Activated B cell treated with CpG ODN at 0.5 μM for 24 hours (primary cell): ENCODE results near the gene NPAS3. TPM values are rescaled to one million over a fixed set of nuclear protein-coding genes. Genes with fewer than 3 reads are reported as not detected.

Source experiments
- ATAC-seq: fragments of 200-7000 bp; cut with Tn5 transposase; one replicate; pipeline ENCODE4 v1.10.0; 2021; ENCODE audit warnings: low read depth, mild to moderate bottlenecking, moderate library complexity
- CTCF ChIA-PET: fragments of 350-600 bp; sonication (Branson Sonifier 250); formaldehyde crosslinking; loops from one replicate; lab custom pipeline; 2021; ENCODE audit warnings: antibody characterized with exemption; lab: Charles Lee
- POLR2A ChIA-PET: fragments of 350-600 bp; sonication (Branson Sonifier 250); formaldehyde crosslinking; loops from one replicate; lab custom pipeline; 2021; ENCODE audit warnings: antibody characterized with exemption; lab: Charles Lee
- DNase-seq: peaks from one replicate; pipeline ENCODE4 v3.0.0; 2022
- H3K27ac Mint-ChIP-seq: one replicate; pipeline ENCODE4 v1.8.0; 2020; ENCODE audit warnings: mixed read lengths
- H3K27me3 Mint-ChIP-seq: one replicate; pipeline ENCODE4 v1.8.0; 2021; ENCODE audit warnings: mixed read lengths
- H3K36me3 Mint-ChIP-seq: one replicate; pipeline ENCODE4 v1.8.0; 2021; ENCODE audit warnings: low read depth, mixed read lengths
- H3K4me1 Mint-ChIP-seq: one replicate; pipeline ENCODE4 v1.8.0; 2021; ENCODE audit warnings: mixed read lengths
- H3K4me3 Mint-ChIP-seq: one replicate; pipeline ENCODE4 v1.8.0; 2020; ENCODE audit warnings: mild to moderate bottlenecking, mixed read lengths
- H3K9me3 Mint-ChIP-seq: one replicate; pipeline ENCODE4 v1.8.0; 2020; ENCODE audit warnings: mixed read lengths
- CTCF ChIP-seq: fragments of 200-600 bp; IDR thresholded peaks from one replicate; pipeline ENCODE4 v1.8.0; 2022; ENCODE audit warnings: antibody characterized with exemption, mild to moderate bottlenecking
- intact Hi-C: fragments of 100-400 bp; cut with micrococcal nuclease; formaldehyde crosslinking; loops from one replicate; pipeline ENCODE4 v1.15.1; 2024
- total RNA-seq: library from RNA; stranded (reverse); gene quantifications from 2 replicates; pipeline ENCODE4 v1.2.3, GENCODE V29; 2022

Gene NPAS3
- total RNA-seq, 1 donor from 2014 or later = not detected

- Mint-ChIP-seq H3K27me3 (no peaks in the 10 kb centered on the region), H3K4me1 (no peaks in the 10 kb centered on the region), H3K9me3 (no peaks in the 10 kb centered on the region), H3K36me3 (no peaks in the 10 kb centered on the region), H3K4me3 (no peak overlapping the region), H3K27ac (no peak overlapping the region)
- ChIA-PET CTCF (no interaction called here), POLR2A (no interaction called here)
- intact Hi-C loops = no loop called here
- ATAC-seq (no peak), DNase-seq (no peak)
- no peak for TF ChIP-seq CTCF
Measured at GRCh38 chr14:33636716-33637115, 698.0 kb downstream of the NPAS3 start.

GRCh38 chr14:33642080-33642479 is 703.4 kb downstream of the NPAS3 start:
- ATAC-seq (no peak), DNase-seq (no peak)
- Mint-ChIP-seq H3K4me3 (no peak overlapping the region), H3K27ac (no peak overlapping the region), H3K27me3 (no peaks in the 10 kb centered on the region), H3K4me1 (no peaks in the 10 kb centered on the region), H3K9me3 (no peaks in the 10 kb centered on the region), H3K36me3 (no peaks in the 10 kb centered on the region)
- ChIA-PET POLR2A (no interaction called here), CTCF (no interaction called here)
- no peak for TF ChIP-seq CTCF
- intact Hi-C loops = no loop called here

GRCh38 chr14:33642691-33643244 is 704.1 kb downstream of the NPAS3 start:
- ChIA-PET CTCF (no interaction called here), POLR2A (no interaction called here)
- DNase-seq (no peak), ATAC-seq (no peak)
- Mint-ChIP-seq H3K36me3 (no peaks in the 10 kb centered on the region), H3K4me3 (no peak overlapping the region), H3K4me1 (no peaks in the 10 kb centered on the region), H3K27ac (no peak overlapping the region), H3K27me3 (no peaks in the 10 kb centered on the region), H3K9me3 (no peaks in the 10 kb centered on the region)
- intact Hi-C loops = no loop called here
- TF ChIP-seq CTCF = no peak

- DNase-seq (no peak), ATAC-seq (no peak)
- Mint-ChIP-seq H3K4me1 (no peaks in the 10 kb centered on the region), H3K36me3 (no peaks in the 10 kb centered on the region), H3K27me3 (no peaks in the 10 kb centered on the region), H3K9me3 (no peaks in the 10 kb centered on the region), H3K27ac (no peak overlapping the region), H3K4me3 (no peak overlapping the region)
- no peak for TF ChIP-seq CTCF
- ChIA-PET CTCF (no interaction called here), POLR2A (no interaction called here)
- intact Hi-C loops = no loop called here
Measured at GRCh38 chr14:33643426-33644181, 704.9 kb downstream of the NPAS3 start.

GRCh38 chr14:33646692-33647260 is 708.1 kb downstream of the NPAS3 start:
- Mint-ChIP-seq H3K27me3 (no peaks in the 10 kb centered on the region), H3K4me3 (no peak overlapping the region), H3K27ac (no peak overlapping the region), H3K36me3 (no peaks in the 10 kb centered on the region), H3K9me3 (peaks cover 3% of the 10 kb centered on the region), H3K4me1 (no peaks in the 10 kb centered on the region)
- no peak for TF ChIP-seq CTCF
- ATAC-seq = no peak
- DNase-seq = no peak
- ChIA-PET POLR2A (no interaction called here), CTCF (no interaction called here)
- intact Hi-C loops = no loop called here
